OCI-LY3 (cell line): Measurements from ENCODE around the gene TUBB.

Source experiments
- EZH2phosphoT487 ChIP-seq: fragments of 200-600 bp; shearing (Covaris generic); IDR thresholded peaks from 2 replicates; pipeline ENCODE4 v1.6.1; 2018; ENCODE audit warnings: antibody characterized with exemption, mixed run types, low read depth
- TF ChIP-seq, protein P1 (sequence below): fragments of 200-600, 300-600 bp; sonication (generic); IDR thresholded peaks from 2 replicates; pipeline ENCODE4 v1.5.1; 2014; ENCODE audit warnings: antibody characterized with exemption, low read length, low read depth

DNA sequence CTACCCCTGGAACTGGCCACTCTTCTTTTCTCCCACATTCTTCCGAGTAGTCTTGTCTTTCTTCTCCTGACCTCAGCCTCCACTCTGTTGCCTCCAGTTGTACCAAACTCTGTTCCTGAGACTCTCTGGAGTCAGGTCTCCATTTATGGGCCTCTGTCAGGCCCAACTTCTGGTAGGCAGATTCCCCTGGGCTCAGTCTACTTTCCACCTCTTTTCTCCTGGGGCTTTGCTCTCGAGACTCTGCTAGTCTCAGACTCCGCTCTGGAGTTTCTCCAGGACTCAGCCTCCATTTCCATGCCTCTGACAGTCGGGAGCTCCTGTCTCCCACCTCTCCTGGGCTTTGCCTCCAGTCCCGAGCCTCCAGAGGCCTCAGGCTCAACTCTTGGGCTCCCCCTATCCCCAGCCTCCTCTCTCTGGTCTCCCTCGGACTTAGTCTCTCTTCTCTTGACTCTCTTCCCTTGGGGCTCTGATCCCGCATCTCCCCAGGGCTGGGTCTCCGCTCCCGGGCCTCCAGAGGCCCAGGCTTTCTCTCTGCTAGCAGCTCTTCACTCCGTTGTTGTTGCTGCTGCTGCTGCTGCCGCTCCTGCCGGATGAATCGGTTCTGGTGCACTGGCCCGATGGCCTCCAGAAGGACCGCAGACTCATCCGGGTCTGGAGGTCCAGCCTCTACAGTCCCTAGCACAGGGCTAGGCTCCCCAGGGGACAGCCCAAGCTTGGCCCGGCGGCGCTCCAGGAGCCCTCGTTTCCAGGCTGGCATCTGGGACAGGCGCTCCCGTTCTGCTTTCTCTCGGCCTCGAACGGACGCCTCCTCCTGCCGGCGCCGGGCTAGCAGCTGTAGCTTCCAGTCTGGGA, 34.8 kb upstream of the TUBB start:
- TF ChIP-seq, protein P1, sequence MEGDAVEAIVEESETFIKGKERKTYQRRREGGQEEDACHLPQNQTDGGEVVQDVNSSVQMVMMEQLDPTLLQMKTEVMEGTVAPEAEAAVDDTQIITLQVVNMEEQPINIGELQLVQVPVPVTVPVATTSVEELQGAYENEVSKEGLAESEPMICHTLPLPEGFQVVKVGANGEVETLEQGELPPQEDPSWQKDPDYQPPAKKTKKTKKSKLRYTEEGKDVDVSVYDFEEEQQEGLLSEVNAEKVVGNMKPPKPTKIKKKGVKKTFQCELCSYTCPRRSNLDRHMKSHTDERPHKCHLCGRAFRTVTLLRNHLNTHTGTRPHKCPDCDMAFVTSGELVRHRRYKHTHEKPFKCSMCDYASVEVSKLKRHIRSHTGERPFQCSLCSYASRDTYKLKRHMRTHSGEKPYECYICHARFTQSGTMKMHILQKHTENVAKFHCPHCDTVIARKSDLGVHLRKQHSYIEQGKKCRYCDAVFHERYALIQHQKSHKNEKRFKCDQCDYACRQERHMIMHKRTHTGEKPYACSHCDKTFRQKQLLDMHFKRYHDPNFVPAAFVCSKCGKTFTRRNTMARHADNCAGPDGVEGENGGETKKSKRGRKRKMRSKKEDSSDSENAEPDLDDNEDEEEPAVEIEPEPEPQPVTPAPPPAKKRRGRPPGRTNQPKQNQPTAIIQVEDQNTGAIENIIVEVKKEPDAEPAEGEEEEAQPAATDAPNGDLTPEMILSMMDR: peak; percentile 34
- TF ChIP-seq EZH2phosphoT487: no peak
